NCI-H2081 (cell line): ENCODE measurements around the gene EPHB6.
A peak's percentile ranks its signal among the peaks of the same experiment; 100 is the strongest.

ENCODE experiments used
- DNase-seq, 2 experiments: peaks; one replicate each; lab custom pipeline; 2025; lab: John Stamatoyannopoulos, UW

EPHB6 gene

GRCh38 chr7:142876991-142877910, 22.4 kb downstream of the EPHB6 start:
- DNase-seq, result no peak

GRCh38 chr7:142878315-142878714, 23.4 kb downstream of the EPHB6 start:
- no peak for DNase-seq

DNA sequence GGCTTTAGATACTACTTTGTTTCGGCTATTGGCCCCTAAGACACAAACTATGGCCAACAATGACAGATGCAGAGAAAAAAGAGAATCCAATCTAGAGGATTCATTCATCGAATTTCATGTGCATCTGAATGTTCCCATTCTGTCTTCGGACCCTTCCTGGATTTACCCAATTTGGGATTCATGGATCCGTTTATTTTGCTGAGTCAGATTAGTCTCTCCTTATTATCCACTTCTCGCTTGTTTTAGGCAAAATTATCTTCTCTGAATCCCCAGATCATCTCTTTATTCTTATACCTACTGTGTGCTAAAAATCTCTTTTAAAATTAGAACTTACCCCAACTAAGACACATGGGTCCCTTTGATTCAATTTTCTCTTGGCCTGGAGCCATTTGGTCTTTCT, 24.2 kb downstream of the EPHB6 start:
- no peak for DNase-seq

DNA sequence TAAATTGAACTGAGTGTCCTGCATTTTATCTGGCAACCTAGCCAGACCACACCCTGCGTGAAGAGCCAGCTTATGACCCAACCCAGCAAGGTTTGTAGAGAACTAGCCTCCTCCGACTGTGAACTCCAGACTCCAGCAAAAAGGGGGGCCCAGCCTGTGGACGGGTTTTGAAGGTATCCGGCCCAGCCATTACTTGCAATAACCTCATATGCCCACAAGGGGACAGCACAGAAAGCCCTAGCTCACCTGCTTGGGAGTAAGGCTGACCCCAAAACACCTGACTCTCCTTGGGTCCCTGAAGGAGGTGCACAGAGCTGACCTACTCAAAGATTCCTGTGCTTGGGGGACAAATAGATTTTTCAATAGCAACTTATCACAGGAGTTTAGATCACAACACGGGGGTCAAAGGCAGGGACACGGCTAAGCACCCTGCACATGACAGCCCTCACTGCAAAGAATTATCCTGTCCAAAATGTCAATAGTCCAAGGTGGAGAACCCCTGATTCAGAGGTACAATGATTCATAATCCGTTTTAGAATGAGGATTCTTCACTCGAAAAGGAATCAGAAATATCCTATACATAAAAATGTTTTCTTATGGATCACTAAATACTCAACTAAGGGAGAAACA, 26.1 kb downstream of the EPHB6 start:
- peak; percentile 9 to 39 for DNase-seq

DNA sequence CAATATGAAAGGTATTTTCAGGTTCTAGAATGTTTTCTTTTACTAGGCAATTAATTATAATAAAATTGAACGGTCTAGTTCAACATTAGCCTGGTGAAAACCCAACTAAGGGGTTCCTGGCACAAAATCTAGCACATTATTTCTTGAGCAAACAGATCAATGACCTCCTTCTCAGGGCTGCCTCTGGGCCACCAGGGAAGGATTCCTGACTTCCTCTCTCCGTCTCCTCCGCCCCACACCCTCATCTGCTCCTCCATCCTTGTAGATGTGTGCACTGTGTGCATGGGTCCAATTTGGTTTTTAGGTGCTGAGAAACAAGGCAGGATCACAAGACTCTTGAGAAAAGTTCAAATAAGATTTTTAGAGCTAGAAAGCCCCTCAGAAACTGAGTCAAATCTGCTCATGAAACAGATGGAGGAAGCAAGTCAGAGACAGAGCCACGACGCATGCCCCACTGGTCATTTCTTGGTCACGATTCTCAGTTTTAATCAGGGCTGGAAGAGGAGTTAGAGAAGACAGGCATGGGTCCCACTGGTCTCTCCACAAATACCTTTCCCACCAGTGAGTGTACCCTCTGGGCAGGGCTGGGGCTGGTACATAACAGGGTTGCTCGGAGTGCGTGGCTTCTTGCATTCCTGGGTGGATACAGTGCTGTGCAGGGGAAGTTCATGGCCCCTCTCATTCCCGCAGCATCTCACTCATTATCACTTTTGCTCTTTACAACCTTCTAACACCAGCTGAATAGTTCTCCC, 26.9 kb downstream of the EPHB6 start:
- no peak for DNase-seq

GRCh38 chr7:142882338-142882678, 27.4 kb downstream of the EPHB6 start:
- no peak for DNase-seq

GRCh38 chr7:142883145-142883544, 28.3 kb downstream of the EPHB6 start:
- no peak for DNase-seq

DNA sequence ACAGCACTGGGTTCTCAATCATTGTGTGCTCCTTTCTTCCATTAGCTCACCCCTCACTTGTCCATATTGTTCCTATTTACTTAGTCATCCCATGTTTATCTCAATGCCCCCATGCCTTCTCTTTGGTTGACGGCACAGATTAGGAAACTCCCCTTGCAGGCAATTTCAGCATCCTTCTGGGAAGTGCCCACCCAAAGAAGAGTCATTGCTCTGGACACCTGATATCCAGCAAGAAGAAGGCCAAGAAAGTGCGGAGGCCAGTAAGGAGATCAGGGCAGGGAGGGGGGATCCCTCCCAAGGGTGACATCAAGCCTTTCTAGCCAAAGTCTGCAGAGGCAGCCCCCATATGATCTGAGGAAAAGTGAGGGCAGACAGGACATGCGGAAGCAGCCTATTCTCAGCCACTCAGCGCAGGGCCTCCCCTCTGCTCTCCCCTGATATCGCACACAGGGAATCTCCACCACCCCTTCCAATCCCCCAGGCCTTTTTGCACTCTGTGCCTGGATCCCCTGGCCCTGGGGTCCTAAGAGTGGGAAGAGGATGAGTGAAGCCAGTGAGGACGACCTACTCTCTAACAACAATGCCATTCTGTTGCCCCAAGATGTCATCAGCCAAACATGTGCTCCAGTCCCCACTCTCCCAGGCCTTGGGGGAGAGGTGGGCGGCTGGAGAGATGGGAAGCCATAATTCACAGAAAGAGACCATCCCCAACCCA, 28.9 kb downstream of the EPHB6 start:
- DNase-seq, result no peak

- DNase-seq, result no peak
Measured at GRCh38 chr7:142884286-142884640, 29.4 kb downstream of the EPHB6 start.

- no peak for DNase-seq
Measured at GRCh38 chr7:142885311-142886230, 30.7 kb downstream of the EPHB6 start, which contains the start of gene TRPV6. TSS of gene TRPV6 (minus strand) at chr7:142885745.

- DNase-seq, result no peak
Measured at GRCh38 chr7:142886866-142887265, 32.0 kb downstream of the EPHB6 start.

- DNase-seq, result no peak
Measured at GRCh38 chr7:142887282-142888015, 32.6 kb downstream of the EPHB6 start.

GRCh38 chr7:142889816-142890215, 34.9 kb downstream of the EPHB6 start:
- no peak for DNase-seq

DNA sequence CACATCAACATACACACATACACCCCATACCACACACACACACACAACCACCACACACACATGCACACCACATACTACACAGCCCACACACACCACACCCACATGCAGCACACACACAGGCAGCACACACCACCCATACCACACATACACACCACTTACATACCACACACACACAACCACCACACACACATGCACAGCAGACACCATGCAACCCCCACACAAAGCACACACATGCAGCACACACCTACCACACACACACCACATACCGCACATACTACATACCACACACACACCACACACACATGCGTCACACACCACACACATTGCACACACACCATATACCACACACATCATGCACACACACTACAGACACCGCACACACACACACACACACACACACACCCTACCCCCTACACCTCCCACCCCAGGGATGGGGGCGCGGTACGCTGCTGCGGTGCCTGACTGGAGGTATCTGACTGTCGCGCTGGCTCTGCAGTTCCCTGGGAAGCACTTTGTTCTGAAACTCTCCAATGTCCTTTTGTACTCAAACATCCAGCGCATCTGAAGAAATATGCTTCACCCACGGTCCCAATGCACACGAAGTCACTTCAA, 36.1 kb downstream of the EPHB6 start:
- DNase-seq, result no peak

DNA sequence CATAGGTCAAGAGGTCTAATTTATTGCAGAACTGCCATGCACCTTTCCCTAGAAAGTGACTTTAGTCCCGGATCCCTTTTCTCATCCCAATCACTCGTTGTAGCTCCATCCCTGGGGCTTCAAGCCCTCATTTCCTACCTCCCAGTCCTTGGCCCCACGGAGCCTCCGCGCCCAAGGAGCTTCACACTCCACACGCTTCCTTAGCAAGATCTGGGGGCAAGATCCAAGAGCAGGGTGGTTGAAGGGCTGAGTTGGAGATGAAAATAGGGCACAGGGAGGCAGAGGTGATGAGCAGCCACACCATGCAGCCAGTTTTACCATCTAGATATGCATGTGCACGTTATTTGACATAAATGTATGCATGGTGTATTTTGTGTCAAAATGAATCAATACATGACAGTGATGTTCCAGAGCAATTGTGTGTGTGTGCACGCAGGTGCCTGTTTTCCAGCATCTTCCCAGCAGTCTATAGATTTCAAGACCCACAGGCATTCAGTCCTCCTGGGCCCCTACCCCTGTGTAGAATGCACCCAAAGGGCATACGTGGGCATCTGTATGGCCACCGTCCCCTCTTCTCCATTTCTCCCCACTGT, 36.7 kb downstream of the EPHB6 start:
- DNase-seq, result no peak

DNA sequence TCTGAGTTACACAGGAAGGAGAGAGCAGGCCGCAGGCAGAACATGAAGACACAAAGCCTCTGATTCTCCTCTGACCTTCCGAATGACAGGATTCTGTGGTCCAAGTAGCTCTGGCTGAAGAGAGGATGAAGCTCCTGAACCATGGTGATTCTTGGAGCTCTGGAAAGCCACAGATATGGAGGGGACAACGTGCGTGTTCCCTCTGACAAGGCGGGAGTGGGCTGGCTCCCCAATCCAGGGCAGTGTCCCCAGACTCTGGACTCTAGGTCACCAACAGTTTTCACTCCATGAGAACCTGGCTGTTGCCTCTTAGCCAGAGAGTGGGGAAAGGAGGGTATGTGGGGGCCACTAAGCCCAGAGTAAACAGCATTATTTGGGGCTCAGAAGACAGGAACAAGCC, 38.1 kb downstream of the EPHB6 start:
- no peak for DNase-seq

GRCh38 chr7:142894112-142894984, 39.5 kb downstream of the EPHB6 start:
- DNase-seq, result no peak

GRCh38 chr7:142894985-142895593, 40.2 kb downstream of the EPHB6 start:
- DNase-seq, result no peak
